Caco-2 (cell line): ENCODE data around the gene SPOCK1. TPM values are rescaled to one million over a fixed set of nuclear protein-coding genes. Genes with fewer than 3 reads are reported as not detected.

ENCODE experiments used
- BruUV-seq: library from RNA; stranded (reverse); fragments of 400-500 nt; replicated peaks from 2 replicates; lab custom pipeline; 2021; lab: Mats Ljungman, UMichigan
- CTCF ChIA-PET: fragments of 300-600 bp; sonication (Branson Sonifier 250); formaldehyde crosslinking; loops from one replicate; lab custom pipeline; 2022; ENCODE audit warnings: antibody characterized with exemption; lab: Charles Lee
- POLR2A ChIA-PET: fragments of 300-600 bp; sonication (Branson Sonifier 250); formaldehyde crosslinking; loops from one replicate; lab custom pipeline; 2022; ENCODE audit warnings: antibody characterized with exemption; lab: Charles Lee
- DNase-seq, 2 experiments: peaks; one replicate each; pipeline versions ENCODE4 v3.0.0 to v3.0.0-alpha.2; 2020 to 2022
- H3K27me3 ChIP-seq: replicated peaks from 2 replicates; pipeline ENCODE4 v1.6.0; 2011; ENCODE audit warnings: low read length; ENCODE audit not compliant: control insufficient read depth, insufficient read depth
- H3K36me3 ChIP-seq: 2 replicates; pipeline ENCODE4 v1.5.1; 2011; ENCODE audit warnings: low read length; ENCODE audit not compliant: control insufficient read depth, insufficient read depth
- H3K4me1 ChIP-seq: fragments of 250-450 bp; sonication (Bioruptor Pico); 2 replicates; pipeline ENCODE4 v1.5.1; 2020; ENCODE audit warnings: mild to moderate bottlenecking
- H3K4me3 ChIP-seq: 2 replicates; pipeline ENCODE4 v1.5.1; 2011; ENCODE audit warnings: low read depth, mild to moderate bottlenecking, control low read depth, low read length
- H3K9me3 ChIP-seq: fragments of 250-450 bp; sonication (Bioruptor Pico); 2 replicates; pipeline ENCODE4 v1.5.1; 2020; ENCODE audit warnings: mild to moderate bottlenecking, moderate library complexity
- H3K27ac Mint-ChIP-seq: one replicate; pipeline ENCODE4 v1.8.0; 2022; ENCODE audit warnings: mixed read lengths; ENCODE audit not compliant: unreplicated experiment
- H3K27me3 Mint-ChIP-seq: one replicate; pipeline ENCODE4 v1.8.0; 2022; ENCODE audit warnings: mixed read lengths; ENCODE audit not compliant: insufficient read depth, unreplicated experiment
- H3K36me3 Mint-ChIP-seq: one replicate; pipeline ENCODE4 v1.8.0; 2022; ENCODE audit warnings: mild to moderate bottlenecking, mixed read lengths; ENCODE audit not compliant: insufficient read depth, unreplicated experiment
- H3K4me1 Mint-ChIP-seq: one replicate; pipeline ENCODE4 v1.8.0; 2022; ENCODE audit warnings: low read depth, mixed read lengths; ENCODE audit not compliant: unreplicated experiment
- H3K4me3 Mint-ChIP-seq: one replicate; pipeline ENCODE4 v1.8.0; 2022; ENCODE audit warnings: mild to moderate bottlenecking, moderate library complexity, mixed read lengths; ENCODE audit not compliant: unreplicated experiment
- H3K9me3 Mint-ChIP-seq: one replicate; pipeline ENCODE4 v1.8.0; 2022; ENCODE audit warnings: mixed read lengths; ENCODE audit not compliant: unreplicated experiment
- intact Hi-C: fragments of 100-400 bp; cut with micrococcal nuclease; formaldehyde crosslinking; loops from one replicate; pipeline ENCODE4 v1.10.0; 2022; ENCODE audit not compliant: unreplicated experiment
- total RNA-seq: library from RNA; stranded (reverse); gene quantifications from 2 replicates; pipeline ENCODE4 v1.2.3, GENCODE V29; 2022
- TF ChIP-seq, protein P1 (sequence below), 2 experiments: fragments of 200-600 bp in 1 of 2; IDR thresholded peaks; 1 replicate in 1 of 2; 2 replicates in 1 of 2; pipeline versions ENCODE4 v1.5.1 to v1.8.0; 2011 to 2022; ENCODE audit warnings: antibody characterized with exemption in 1 of 2, control low read depth in 1 of 2, inconsistent platforms in 1 of 2, low read depth in 1 of 2, low read length in 1 of 2, mild to moderate bottlenecking in 1 of 2, moderate library complexity in 1 of 2; ENCODE audit not compliant: insufficient read depth in 1 of 2, severe bottlenecking in 1 of 2, unreplicated experiment in 1 of 2

SPOCK1 gene
- total RNA-seq, 1 experiment from 2014 or later, result not detected

DNA sequence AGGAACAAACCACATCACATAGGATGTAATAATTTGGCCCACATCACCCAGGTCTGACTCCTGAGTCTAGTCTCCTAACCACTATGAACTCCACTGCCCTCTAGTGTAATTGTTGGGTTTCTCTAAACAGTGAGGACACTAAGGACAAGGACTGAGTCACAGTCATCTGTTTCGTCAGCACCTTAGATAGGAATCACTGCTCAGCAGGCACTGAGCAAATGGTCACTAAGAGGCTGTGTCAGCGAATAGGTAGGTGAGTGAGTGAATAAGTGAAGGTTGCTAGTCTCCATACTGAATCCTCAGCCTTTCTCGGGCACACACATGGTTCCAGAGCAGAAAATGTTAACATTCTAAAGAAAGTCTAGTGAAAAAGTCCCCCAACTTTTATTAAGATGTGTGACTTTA lies 278.6 kb downstream of the SPOCK1 start:
- Mint-ChIP-seq H3K27me3 (no peaks in the 10 kb centered on the region), H3K4me3 (no peak overlapping the region), H3K36me3 (no peaks in the 10 kb centered on the region), H3K4me1 (peaks cover 7% of the 10 kb centered on the region), H3K27ac (no peak overlapping the region), H3K9me3 (no peaks in the 10 kb centered on the region)
- intact Hi-C loops, result loop anchor here (1.0 kb wide), 2 partner anchors 16 to 145 kb away; no protein-coding TSS in a partner anchor
- POLR2A ChIA-PET, result no interaction called here
- H3K27me3 ChIP-seq, result no peaks in the 10 kb centered on the region
- CTCF ChIA-PET, result no interaction called here
- DNase-seq, result peak; percentile 43 to 58
- no peaks in the 10 kb centered on the region for H3K36me3 ChIP-seq
- TF ChIP-seq, protein P1, sequence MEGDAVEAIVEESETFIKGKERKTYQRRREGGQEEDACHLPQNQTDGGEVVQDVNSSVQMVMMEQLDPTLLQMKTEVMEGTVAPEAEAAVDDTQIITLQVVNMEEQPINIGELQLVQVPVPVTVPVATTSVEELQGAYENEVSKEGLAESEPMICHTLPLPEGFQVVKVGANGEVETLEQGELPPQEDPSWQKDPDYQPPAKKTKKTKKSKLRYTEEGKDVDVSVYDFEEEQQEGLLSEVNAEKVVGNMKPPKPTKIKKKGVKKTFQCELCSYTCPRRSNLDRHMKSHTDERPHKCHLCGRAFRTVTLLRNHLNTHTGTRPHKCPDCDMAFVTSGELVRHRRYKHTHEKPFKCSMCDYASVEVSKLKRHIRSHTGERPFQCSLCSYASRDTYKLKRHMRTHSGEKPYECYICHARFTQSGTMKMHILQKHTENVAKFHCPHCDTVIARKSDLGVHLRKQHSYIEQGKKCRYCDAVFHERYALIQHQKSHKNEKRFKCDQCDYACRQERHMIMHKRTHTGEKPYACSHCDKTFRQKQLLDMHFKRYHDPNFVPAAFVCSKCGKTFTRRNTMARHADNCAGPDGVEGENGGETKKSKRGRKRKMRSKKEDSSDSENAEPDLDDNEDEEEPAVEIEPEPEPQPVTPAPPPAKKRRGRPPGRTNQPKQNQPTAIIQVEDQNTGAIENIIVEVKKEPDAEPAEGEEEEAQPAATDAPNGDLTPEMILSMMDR (IDR thresholded peaks at IDR 0.05; ENCODE audit: insufficient read depth in 1 of 2, low read depth in 1 of 2, low read length in 1 of 2, severe bottlenecking in 1 of 2, unreplicated experiment in 1 of 2), result peak in 1 of 2 experiments; percentile 60
- BruUV-seq, result no TSS peak
- no peak overlapping the region for H3K4me3 ChIP-seq
- no peaks in the 10 kb centered on the region; the same call in 1 of the 2 replicates for H3K4me1 ChIP-seq
- H3K9me3 ChIP-seq, result no peaks in the 10 kb centered on the region

DNA sequence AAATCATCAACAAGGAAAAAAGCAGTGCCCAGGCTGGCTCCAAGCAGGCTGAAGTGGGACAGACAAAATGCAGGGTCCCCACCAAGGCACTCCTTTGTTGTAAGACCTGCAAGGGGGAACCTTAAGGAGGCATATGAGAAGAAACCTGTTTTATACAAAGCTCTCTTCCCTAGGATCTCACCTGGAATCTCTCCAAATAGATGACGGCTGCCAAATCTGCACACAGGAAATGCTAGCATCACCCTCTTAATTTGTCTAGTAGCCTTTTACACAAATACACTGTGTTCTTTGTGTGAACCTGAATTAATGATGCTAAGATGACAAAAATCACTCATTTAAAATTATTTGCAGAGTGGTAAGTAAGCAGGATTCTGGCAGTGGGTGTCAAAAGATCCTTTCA lies 280.2 kb downstream of the SPOCK1 start:
- CTCF ChIA-PET, result interaction anchor here (1.8 kb wide), 1 partner anchor 144 kb away, joined by 7 read pairs; no protein-coding TSS in a partner anchor
- H3K36me3 Mint-ChIP-seq, result no peaks in the 10 kb centered on the region
- DNase-seq, result no peak
- POLR2A ChIA-PET, result interaction anchor here (0.5 kb wide), 1 partner anchor 74 kb away, joined by 9 read pairs; no protein-coding TSS in a partner anchor
- no peaks in the 10 kb centered on the region for H3K27me3 ChIP-seq
- peaks cover 13% of the 10 kb centered on the region for H3K4me1 Mint-ChIP-seq
- TF ChIP-seq, protein P1 (IDR thresholded peaks at IDR 0.05; ENCODE audit: insufficient read depth in 1 of 2, low read depth in 1 of 2, low read length in 1 of 2, severe bottlenecking in 1 of 2, unreplicated experiment in 1 of 2), result no peak
- BruUV-seq, result no TSS peak
- H3K4me1 ChIP-seq, result no peaks in the 10 kb centered on the region; the same call in 1 of the 2 replicates
- no peak overlapping the region for H3K27ac Mint-ChIP-seq
- no peaks in the 10 kb centered on the region for H3K9me3 Mint-ChIP-seq
- no peak overlapping the region for H3K4me3 Mint-ChIP-seq
- intact Hi-C loops, result no loop called here
- no peak overlapping the region for H3K4me3 ChIP-seq
- H3K9me3 ChIP-seq, result no peaks in the 10 kb centered on the region
- no peaks in the 10 kb centered on the region for H3K27me3 Mint-ChIP-seq
- no peaks in the 10 kb centered on the region for H3K36me3 ChIP-seq

GRCh38 chr5:137218471-137218870 lies 280.7 kb downstream of the SPOCK1 start:
- intact Hi-C loops, result no loop called here

More at GRCh38 chr5:137218471-137218870, 280.7 kb downstream of the SPOCK1 start:
- no peaks in the 10 kb centered on the region for H3K36me3 Mint-ChIP-seq
- H3K9me3 Mint-ChIP-seq, result no peaks in the 10 kb centered on the region
- no peak overlapping the region for H3K4me3 ChIP-seq
- no peaks in the 10 kb centered on the region for H3K9me3 ChIP-seq
- no peak for DNase-seq
- TF ChIP-seq, protein P1 (IDR thresholded peaks at IDR 0.05; ENCODE audit: insufficient read depth in 1 of 2, low read depth in 1 of 2, low read length in 1 of 2, severe bottlenecking in 1 of 2, unreplicated experiment in 1 of 2), result no peak
- CTCF ChIA-PET, result interaction anchor here (1.8 kb wide), 1 partner anchor 143 kb away, joined by 7 read pairs; no protein-coding TSS in a partner anchor
- H3K27me3 ChIP-seq, result no peaks in the 10 kb centered on the region
- peaks cover 13% of the 10 kb centered on the region for H3K4me1 Mint-ChIP-seq
- no peak overlapping the region for H3K4me3 Mint-ChIP-seq
- no peaks in the 10 kb centered on the region for H3K36me3 ChIP-seq
- BruUV-seq, result no TSS peak
- no peaks in the 10 kb centered on the region for H3K27me3 Mint-ChIP-seq
- no peak overlapping the region for H3K27ac Mint-ChIP-seq
- H3K4me1 ChIP-seq, result no peaks in the 10 kb centered on the region; the same call in 1 of the 2 replicates
- POLR2A ChIA-PET, result interaction anchor here (0.5 kb wide), 1 partner anchor 74 kb away, joined by 9 read pairs; no protein-coding TSS in a partner anchor
